Fibroblast of skin of left biceps (primary cell): Measurements from ENCODE around the gene NUMB.

ENCODE experiments used
- DNase-seq, 2 experiments: peaks; one replicate each; pipeline ENCODE4 v3.0.0-alpha.2; 2013; ENCODE audit warnings: low read depth in 2 of 2

The NUMB gene

DNA sequence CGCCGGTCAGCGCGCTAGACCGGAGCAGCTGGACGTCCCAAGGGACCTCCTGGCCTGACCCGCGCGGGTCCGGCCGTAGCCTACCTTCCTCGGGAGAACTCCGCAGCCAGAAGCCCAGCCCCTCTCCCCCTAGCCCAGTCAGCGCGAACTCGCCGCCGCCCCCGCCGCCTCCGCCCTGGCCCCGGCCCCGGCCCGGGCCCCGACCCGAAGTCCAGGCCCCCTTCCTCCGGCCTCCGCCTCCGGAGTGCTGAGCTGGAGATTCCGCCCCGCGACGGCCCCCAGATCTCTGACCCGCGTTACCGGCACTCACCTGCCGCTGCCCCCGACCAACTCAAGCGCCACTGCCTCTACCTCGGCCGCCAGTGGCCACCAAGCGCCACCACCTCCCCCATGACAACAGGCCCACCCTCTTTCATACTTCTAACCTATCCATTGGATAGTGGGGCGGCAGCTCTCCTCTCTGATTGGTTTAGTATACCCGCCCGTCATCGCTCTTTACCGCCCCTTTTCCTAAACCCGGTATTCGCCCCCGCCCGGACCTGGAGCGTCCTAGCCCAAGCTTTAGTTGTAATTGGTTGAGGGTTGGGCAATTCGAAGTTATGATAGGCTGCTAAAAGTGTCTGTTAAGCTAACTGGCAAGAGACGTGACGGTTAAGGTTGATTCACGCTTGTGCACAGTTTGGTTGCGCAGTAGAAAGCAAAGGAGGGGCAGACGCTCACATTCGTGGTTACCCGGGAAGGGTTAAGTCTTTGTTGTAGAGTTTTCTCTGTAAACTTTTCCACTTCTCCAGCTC lies at the start of gene NUMB:
Gene NUMB, minus strand, starts transcription at position 364 of the 794 bp plus-strand sequence. CDS start 102,795 bp downstream, outside the sequence.
- peak; percentile 100 for DNase-seq

DNA sequence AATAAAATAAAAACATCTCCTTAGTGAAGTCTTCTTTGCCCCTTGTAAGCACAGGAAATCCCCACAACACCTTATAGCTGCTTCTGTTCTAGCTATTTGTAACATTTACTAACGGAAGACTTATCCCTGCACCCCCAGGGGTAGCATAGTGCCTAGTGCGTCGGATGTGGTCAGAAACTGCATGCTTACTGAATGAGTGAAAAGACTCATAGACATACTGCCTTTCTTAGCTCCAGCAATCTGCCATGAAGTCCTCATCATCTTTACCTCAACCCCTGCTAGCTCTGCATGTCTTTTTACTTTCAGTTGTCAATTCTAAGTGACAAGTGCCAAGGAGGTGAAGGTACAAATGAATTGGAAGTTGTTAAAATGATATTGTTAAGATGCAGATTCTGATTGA lies 45.3 kb upstream of the NUMB start:
- DNase-seq, result no peak

DNA sequence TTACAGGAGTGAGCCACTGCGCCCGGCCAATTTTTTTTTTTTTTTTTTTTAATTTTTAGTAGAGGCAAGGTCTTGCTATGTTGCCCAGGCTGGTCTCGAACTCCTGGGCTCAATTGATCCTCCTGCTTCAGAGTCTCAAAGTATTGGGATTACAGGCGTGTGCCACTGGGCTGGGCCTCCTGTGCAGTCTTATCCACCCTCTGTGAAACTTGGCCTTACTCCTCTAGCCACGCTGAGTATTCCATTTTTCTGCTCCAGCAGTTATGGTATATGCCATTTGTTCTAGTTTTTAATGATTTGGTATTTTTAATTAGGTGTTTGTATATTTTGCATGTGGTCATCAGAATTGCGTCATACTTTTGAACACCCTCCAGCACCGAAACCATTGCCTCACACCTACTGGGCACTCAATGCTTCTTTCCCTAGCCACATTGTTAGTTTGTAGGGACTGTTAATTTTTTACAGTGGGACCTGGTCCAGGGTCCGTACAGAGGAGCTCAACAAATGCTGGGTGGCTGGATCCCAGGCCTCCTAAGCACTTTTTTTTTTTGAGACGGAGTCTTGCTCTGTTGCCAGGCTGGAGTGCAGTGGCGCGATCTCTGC lies 43.8 kb upstream of the NUMB start:
- no peak for DNase-seq

DNA sequence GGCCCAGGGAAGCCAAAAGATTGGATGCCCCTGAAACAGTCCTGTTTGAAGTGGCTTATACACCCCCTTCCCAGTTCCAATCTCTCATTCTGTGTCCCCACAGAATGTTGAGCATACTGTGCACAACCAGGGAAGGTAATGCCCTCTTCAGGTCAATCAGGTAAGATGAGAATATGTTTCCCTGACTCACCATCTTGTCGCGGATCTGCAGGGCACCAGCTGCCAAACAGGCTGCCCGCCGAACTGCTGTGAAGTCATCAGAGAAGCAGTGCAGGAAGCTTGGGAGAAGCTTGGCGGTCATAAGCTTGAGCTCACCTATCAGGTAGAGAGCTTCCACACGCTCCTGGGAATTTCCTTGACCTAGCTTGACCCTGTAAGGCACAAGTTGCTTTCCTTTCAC lies 42.0 kb upstream of the NUMB start:
- no peak for DNase-seq

DNA sequence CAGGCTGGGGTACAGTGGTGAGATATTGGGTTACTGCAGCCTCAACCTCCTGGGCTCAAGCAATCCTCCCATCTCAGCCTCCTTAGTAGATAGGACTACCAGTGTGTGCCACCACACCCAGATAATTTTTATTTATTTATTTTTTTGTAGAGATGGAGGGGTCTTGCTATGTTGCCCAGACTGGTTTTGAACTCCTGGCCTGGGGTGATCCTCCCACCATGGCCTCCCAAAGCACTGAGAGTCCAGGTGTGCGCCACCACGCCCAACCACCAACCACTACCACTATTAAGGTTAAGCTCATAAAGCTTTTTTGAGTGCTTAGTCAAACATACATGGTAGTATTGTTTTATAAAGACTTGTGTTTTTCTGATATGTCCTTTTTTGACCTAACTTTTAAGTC lies 36.2 kb upstream of the NUMB start:
- DNase-seq, result no peak

DNA sequence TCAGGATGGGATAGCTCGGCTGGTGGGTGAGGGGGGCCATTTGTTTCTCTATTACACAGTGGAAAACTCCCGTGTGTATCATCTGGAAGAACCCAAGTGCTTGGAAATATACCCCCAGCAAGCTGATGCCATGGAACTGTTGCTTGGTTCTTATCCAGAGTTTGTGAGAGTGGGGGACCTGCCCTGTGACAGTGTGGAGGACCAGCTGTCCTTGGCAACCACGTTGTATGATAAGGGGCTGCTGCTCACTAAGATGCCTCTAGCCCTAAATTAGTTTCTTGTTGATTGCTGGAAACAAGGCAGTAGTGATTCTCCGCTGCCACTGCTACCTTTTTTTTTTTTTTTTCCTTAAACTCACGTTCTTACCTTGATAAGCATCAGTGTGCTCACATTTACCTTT lies 34.3 kb upstream of the NUMB start:
- no peak for DNase-seq

DNA sequence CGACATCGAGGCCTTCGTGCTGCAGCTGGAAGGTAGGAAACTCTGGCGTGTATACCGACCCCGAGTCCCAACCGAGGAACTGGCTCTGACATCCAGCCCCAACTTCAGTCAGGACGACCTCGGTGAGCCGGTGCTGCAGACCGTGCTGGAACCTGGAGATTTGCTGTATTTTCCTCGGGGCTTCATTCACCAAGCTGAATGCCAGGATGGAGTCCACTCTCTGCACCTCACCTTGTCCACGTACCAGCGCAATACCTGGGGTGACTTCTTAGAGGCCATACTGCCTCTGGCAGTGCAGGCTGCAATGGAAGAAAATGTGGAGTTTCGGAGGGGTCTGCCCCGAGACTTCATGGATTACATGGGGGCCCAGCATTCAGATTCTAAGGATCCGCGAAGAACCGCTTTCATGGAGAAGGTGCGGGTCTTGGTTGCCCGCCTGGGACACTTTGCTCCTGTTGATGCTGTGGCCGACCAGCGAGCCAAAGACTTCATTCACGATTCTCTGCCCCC lies 33.8 kb upstream of the NUMB start:
- DNase-seq, result no peak

DNA sequence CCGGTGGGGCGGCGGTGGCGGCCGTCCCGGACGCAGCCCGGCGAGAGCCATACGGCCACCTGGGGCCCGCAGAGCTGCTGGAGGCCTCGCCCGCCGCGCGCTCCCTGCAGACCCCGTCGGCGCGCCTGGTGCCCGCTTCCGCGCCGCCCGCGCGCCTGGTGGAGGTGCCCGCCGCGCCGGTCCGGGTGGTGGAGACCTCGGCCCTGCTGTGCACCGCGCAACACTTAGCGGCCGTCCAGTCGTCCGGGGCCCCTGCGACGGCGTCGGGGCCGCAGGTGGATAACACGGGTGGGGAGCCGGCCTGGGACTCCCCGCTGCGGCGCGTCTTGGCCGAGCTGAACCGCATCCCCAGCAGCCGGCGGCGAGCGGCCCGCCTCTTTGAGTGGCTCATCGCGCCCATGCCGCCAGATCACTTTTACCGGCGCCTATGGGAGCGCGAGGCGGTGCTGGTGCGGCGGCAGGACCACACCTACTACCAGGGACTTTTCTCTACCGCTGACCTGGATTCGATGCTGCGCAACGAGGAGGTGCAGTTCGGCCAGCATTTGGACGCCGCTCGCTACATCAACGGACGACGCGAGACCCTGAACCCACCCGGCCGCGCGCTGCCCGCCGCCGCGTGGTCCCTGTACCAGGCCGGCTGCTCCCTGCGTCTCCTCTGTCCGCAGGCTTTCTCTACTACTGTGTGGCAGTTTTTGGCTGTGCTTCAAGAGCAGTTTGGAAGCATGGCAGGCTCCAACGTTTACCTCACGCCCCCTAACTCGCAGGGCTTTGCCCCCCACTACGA lies 33.1 kb upstream of the NUMB start:
- no peak for DNase-seq

DNA sequence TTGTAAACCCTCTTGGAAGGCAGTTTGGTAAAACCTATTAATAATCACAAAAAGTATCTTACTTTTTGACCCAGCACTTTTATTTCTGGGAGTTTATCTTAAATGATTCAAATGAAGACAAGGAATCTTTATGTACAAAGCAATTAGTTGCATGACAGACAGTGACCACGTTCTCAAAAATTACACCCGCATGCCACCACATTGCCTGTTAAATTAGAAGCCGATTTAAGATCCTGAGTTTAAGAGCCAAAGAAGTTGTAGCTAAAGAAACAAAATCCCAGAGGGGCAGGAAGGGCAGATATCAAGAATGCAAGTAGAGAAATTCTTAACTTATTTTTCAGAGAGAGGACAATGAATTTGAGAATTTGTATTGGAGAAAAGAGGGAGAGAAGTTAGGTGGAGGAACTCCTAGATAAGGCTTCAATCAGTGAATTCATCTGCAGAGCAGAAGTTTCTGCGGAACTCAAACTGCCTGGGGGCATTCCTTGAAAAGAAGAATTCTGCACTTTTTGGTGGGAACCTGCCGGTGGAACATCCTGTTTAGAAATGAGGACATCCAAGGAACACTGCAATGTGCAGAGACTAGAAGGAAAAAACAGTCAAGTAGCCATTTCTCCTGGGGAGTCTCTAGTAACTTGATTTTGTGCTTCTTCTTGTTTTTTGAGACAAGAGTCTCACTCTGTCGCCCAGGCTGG lies 31.3 kb upstream of the NUMB start:
- no peak for DNase-seq

DNA sequence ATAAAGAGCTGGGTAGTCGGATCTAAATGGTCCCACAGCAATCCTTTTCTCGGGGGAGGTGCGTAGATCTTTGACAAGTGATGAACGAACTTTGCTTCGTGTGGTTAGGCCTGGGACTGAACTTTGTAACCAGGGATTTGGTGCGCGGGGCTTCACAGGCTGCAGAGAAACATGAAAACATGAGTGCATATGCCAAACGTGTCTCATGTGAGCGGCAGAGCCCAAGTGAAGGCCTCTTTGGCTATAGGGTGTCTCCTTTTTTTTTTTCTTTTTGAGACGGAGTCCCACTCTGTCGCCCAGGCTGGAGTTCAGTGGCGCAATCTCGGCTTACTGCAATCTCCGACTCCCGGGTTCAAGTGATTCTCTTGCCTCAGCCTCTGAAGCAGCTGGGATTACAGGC lies 20.3 kb upstream of the NUMB start:
- no peak for DNase-seq

DNA sequence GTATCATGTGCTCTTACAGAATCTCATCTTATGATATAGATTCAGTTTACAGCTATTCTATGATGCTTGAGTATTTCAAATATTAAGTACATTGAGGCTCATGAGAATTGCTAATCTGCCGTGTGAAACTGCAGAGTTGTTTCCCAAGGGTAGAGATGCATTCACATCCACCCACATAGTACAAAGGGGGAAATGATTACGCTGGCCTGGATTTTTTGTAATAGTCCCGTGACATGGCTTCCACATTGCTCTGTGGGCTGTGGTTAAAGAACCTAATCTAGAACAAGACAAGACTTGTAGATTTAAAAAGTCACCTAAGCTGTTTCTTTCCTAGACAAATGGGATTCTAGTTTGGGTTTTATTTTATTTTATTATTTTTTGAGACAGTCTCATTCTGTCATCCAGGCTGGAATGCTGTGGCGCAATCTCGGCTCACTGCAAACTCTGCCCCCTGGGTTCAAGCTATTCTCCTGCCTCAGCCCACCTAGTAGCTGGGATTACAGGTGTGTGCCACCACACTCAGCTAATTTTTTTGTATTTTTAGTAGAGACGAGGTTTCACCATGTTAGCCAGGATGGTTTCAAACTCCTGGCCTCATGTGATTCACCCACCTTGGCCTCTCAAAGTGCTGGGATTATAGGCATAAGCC lies 19.4 kb upstream of the NUMB start:
- no peak for DNase-seq

DNA sequence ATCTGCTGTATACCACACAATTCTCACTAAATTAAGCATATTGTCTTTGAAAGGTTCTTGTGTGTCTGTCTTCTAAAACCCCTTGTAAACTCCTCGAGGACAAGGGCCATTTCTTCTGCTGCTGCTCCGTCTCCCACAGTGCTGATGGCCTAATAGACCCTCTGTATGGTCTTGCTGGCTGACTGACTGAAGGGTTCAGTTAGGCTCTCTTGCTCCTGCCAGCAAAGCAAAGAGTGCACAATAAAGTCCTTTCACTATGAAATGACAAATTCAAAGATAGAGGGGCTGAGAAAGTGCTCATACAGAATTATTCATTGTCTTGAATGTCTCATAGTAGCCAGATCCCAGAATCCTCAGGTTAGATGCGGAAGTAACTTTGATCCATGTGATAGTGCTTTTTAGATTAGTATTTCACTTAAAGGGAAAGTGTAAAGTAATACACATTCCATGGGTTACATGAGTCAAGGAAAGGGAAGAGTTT lies 18.1 kb upstream of the NUMB start:
- DNase-seq, result no peak

DNA sequence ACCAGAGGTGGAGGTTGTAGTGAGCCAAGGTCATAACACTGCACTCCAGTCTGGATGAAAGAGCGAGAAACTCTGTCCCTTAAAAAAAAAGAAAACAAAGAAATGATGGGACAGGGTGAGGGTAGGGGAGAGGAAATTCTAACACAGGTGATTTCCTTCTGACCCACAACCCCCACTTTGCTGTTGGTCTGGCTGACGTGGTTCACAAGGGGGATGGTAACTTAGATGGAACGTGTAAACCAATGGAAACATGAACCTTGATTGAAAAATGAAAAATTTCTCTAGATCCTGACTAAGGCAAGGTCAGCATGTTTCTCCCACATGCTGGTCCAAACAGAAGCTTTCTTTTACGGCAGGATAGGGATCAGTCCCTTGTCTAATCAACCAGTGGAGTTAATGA lies 16.6 kb upstream of the NUMB start:
- no peak for DNase-seq

DNA sequence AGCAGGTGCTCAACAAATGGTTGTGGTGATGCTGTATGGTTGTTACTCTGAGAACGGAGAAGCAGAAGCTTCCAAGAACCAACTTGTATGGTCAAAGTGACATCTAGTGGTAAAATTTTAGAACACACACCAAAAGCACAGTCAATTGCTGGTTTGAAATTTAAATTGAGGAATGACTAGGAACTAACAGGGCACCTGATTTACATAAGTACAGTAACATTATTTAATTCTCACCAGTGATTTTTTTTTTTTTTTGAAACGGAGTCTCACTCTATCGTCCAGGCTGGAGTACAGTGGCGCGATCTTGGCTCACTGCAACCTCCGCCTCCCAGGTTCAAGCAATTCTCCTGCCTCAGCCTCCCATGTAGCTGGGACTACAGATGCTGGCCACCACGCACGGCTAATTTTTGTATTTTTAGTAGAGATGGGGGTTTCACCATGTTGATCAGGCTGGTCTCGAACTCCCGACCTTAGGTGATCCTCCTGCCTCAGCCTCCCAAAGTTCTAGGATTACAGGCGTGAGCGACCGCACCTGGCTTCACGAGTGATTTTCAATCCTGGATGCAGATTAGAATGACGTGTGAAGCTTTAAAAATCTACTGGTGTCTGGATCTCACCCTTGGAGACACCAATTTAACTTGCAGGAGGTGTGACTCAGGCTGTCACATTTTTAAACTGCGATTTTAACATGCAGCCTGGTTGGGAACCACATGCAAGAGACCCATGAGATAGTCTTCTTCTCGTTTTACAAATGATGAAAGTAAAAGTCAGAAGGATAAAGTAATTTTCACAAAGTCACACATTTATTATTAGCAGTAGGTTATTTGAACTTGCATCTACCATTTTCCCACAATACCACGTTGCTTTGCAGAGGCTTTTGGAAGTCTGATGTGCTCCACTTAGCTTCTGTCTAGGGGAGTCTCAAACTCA lies 14.1 kb upstream of the NUMB start:
- peak in 1 of 2 experiments; percentile 33 for DNase-seq

DNA sequence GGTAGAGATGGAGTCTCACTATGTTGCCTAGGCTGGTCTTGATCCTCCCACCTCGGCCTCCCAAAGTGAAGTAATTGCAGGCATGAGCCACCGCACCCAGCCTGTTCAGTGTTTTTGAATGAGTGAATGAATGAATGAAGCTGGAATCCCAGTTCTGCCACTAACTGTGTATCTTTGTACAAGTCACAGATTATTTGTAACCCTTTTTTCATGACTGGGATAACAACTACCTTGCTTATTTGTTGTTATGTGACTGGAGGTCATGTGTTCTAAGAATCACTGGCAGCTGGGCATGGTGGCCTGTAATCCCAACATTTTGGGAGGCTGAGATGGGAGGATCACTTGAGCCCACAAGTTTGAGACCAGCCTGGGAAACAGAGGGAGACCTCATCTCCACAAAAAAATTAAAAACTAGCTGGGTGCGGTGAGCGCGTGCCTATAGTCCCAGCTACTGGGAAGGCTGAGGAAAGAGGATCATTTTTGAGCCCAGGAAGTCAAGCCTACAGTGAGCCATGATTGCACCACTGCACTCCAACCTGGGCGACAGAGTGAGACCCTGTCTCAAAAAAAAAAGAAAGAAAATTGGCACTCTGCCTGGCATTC lies 13.3 kb upstream of the NUMB start:
- no peak for DNase-seq

DNA sequence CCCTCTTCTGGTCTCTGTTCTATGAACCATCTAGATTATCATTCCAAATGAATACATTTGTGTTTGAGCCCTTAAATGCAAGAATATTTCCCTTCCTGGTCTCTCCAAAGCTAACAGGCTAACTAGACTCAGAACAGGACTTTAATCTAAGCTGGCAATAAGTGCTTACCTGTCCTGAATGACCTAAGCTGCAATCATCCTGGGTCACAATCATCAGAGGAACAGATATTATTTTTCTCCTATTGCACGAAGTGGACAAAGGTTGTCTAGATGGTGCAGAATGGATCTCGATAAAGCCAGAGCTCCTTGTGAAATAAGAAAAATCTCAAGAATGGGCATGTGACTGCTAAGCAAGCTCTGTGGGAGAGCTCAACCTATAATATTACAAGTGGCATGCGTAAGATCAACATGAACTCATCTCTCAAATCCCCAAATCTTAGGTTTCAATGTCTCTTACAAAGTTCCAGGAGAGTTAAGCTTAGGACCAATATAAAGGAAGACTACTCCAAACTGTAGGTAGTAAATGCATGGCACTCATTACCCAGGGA lies 10.6 kb upstream of the NUMB start:
- no peak for DNase-seq

DNA sequence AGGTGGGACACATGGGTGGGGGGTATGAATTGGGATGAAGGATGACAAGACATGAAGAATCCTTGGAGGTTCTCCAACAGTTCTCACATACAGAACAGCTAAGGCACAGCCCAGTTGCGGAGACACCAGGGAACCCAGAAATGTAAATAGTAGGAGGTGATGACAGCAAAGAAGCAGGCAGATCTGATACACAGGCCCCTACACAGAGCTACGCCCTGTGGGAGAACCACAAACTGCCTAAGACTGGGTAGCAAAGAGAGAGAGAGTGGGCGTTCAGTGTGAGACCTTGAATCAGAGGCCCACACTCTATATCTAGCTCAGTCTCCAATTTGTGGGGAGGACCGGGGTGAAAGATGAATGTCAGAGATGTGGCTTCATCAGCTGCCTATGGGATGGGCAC lies 9.5 kb upstream of the NUMB start:
- DNase-seq, result no peak

DNA sequence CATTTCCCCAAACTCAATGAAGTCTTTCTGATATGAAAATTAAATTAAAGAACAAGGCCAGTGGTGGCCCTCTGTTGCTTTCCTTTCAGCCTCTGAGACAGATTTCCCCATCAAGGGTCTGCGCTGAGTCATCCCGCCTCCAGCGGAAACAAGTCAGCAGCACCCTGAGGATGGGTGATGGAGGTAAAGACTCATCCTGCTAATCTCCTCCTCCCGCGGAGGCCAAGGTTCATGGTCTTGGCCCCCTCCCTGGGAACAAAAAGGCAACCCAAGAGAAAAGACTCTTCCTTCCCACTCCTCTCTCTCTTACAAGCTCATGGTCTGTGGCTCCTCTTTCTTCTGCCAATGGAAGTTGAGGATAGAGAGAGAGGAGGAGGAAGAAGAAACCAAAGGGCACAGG lies 9.0 kb upstream of the NUMB start:
- no peak for DNase-seq

DNA sequence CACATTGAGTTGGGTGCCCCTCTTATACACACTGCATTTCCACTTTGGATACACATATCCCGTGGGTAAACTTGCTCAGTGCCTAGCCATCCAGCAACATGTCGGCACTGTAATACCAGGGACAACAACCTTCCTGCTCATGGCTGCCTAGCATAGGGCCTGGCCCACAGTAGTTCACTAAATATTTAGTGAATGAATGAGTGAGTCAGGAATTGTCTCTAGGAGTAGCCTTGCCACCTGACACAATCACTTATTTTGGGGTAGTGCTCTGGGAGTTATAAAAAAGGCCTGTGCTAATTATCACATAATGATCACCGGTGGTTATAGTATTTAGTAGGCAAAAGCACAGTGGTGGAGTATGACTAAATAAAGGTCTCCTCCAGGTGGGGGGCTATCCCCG lies 8.5 kb upstream of the NUMB start:
- DNase-seq, result no peak
